IMR-90 (cell line): ENCODE data around the gene GFM2. TPM values are rescaled to one million over a fixed set of nuclear protein-coding genes. Genes with fewer than 3 reads are reported as not detected.
A peak's percentile ranks its signal among the peaks of the same experiment; 100 is the strongest.

Source experiments
- ATAC-seq: fragments of 200-7000 bp; cut with Tn5 transposase; 2 replicates; pipeline ENCODE4 v1.9.1; 2020; ENCODE audit warnings: low read depth, mild to moderate bottlenecking, moderate library complexity
- BruUV-seq: library from RNA; stranded (reverse); fragments of 400-500 nt; replicated peaks from 2 replicates; lab custom pipeline; 2021; lab: Mats Ljungman, UMichigan
- CTCF ChIA-PET: fragments of 300-600 bp; formaldehyde crosslinking; extraction: SDS; loops from one replicate; lab custom pipeline; 2021; ENCODE audit warnings: antibody characterized with exemption; lab: Yijun Ruan, JAX
- POLR2A ChIA-PET: fragments of 300-600 bp; sonication (Branson Sonifier 250); formaldehyde crosslinking; loops from one replicate; lab custom pipeline; 2022; ENCODE audit warnings: antibody characterized with exemption; ENCODE audit not compliant: unreplicated experiment; lab: Charles Lee
- DNase-seq: peaks from one replicate; pipeline ENCODE4 v3.0.0; 2013
- H2AFZ ChIP-seq: replicated peaks from 2 replicates; pipeline ENCODE3; 2013; ENCODE audit warnings: low read length, mild to moderate bottlenecking; ENCODE audit not compliant: poor library complexity
- H2AK5ac ChIP-seq: 2 replicates; pipeline ENCODE4 v1.6.1; 2013; ENCODE audit warnings: low read depth, low read length, inconsistent platforms
- H2AK9ac ChIP-seq: replicated peaks from 2 replicates; pipeline ENCODE3; 2013; ENCODE audit warnings: mild to moderate bottlenecking, low read depth, low read length, moderate library complexity; ENCODE audit not compliant: poor library complexity
- H2BK120ac ChIP-seq: 2 replicates; pipeline ENCODE4 v1.6.1; 2013; ENCODE audit warnings: low read depth, low read length, inconsistent platforms
- H2BK15ac ChIP-seq: 3 replicates; pipeline ENCODE4 v1.6.1; 2013; ENCODE audit warnings: low read depth, low read length, inconsistent platforms
- H2BK20ac ChIP-seq: 2 replicates; pipeline ENCODE4 v1.6.1; 2013; ENCODE audit warnings: low read depth, mild to moderate bottlenecking, inconsistent platforms, low read length, moderate library complexity
- H2BK5ac ChIP-seq: 2 replicates; pipeline ENCODE4 v1.6.1; 2013; ENCODE audit warnings: mild to moderate bottlenecking, low read depth, low read length, inconsistent platforms; ENCODE audit not compliant: poor library complexity, severe bottlenecking
- H3K14ac ChIP-seq: replicated peaks from 2 replicates; pipeline ENCODE4 v1.6.1; 2013; ENCODE audit warnings: low read depth, low read length, inconsistent platforms
- H3K18ac ChIP-seq: 2 replicates; pipeline ENCODE4 v1.6.1; 2013; ENCODE audit warnings: low read depth, low read length, control low read depth
- H3K23ac ChIP-seq: 2 replicates; pipeline ENCODE4 v1.6.1; 2013; ENCODE audit warnings: low read depth, low read length, inconsistent platforms
- H3K27ac ChIP-seq: 2 replicates; pipeline ENCODE4 v1.5.1; 2013; ENCODE audit warnings: mild to moderate bottlenecking, control low read depth, low read length; ENCODE audit not compliant: insufficient read depth
- H3K27me3 ChIP-seq: 2 replicates; pipeline ENCODE4 v1.6.1; 2013; ENCODE audit warnings: low read length; ENCODE audit not compliant: control insufficient read depth, insufficient read depth
- H3K36me3 ChIP-seq: 2 replicates; pipeline ENCODE4 v1.6.1; 2013; ENCODE audit warnings: low read length, mixed read lengths; ENCODE audit not compliant: control insufficient read depth, insufficient read depth
- H3K4ac ChIP-seq: 2 replicates; pipeline ENCODE4 v1.6.1; 2013; ENCODE audit warnings: low read depth, low read length, inconsistent platforms
- H3K4me1 ChIP-seq: 2 replicates; pipeline ENCODE4 v1.6.1; 2013; ENCODE audit warnings: low read length, mixed read lengths; ENCODE audit not compliant: control insufficient read depth, insufficient read depth
- H3K4me2 ChIP-seq: 2 replicates; pipeline ENCODE4 v1.6.1; 2013; ENCODE audit warnings: low read depth, mild to moderate bottlenecking, control low read depth, low read length, moderate library complexity
- H3K4me3 ChIP-seq: 2 replicates; pipeline ENCODE4 v1.5.1; 2013; ENCODE audit warnings: low read depth, mild to moderate bottlenecking, control low read depth, low read length, moderate library complexity; ENCODE audit not compliant: insufficient read depth
- H3K56ac ChIP-seq: 2 replicates; pipeline ENCODE4 v1.6.1; 2013; ENCODE audit warnings: low read length, inconsistent platforms; ENCODE audit not compliant: insufficient read depth; ENCODE audit errors: extremely low read depth
- H3K79me1 ChIP-seq, 2 experiments: 2 replicates each; pipeline ENCODE4 v1.6.1; 2013; ENCODE audit warnings: low read length in 2 of 2, inconsistent platforms in 1 of 2, low read depth in 1 of 2
- H3K9ac ChIP-seq: 2 replicates; pipeline ENCODE4 v1.6.1; 2013; ENCODE audit warnings: low read depth, low read length, control low read depth
- H3K9me1 ChIP-seq: 2 replicates; pipeline ENCODE4 v1.6.1; 2013; ENCODE audit warnings: low read length, inconsistent platforms; ENCODE audit not compliant: insufficient read depth
- H3K9me3 ChIP-seq: 2 replicates; pipeline ENCODE4 v1.6.1; 2013; ENCODE audit warnings: low read length; ENCODE audit not compliant: control insufficient read depth, insufficient read depth
- H4K20me1 ChIP-seq: 2 replicates; pipeline ENCODE4 v1.6.1; 2013; ENCODE audit warnings: low read length, inconsistent platforms; ENCODE audit not compliant: insufficient read depth
- H4K5ac ChIP-seq: 2 replicates; pipeline ENCODE4 v1.6.1; 2013; ENCODE audit warnings: mild to moderate bottlenecking, low read depth, low read length, control low read depth
- H4K8ac ChIP-seq, 2 experiments: 2 replicates each; pipeline ENCODE4 v1.6.1; 2013; ENCODE audit warnings: low read depth in 2 of 2, low read length in 2 of 2, control low read depth in 1 of 2, inconsistent platforms in 1 of 2
- H4K91ac ChIP-seq: 2 replicates; pipeline ENCODE4 v1.6.1; 2013; ENCODE audit warnings: low read depth, low read length, inconsistent platforms; ENCODE audit not compliant: insufficient read depth
- BHLHE40 ChIP-seq: fragments of 150-350 bp; IDR thresholded peaks from 2 replicates; pipeline ENCODE4 v1.6.1; 2016; ENCODE audit warnings: mild to moderate bottlenecking, low read depth, low read length
- CEBPB ChIP-seq: IDR thresholded peaks from 2 replicates; pipeline ENCODE4 v1.6.1; 2012; ENCODE audit warnings: low read depth, low read length, improper control_type of control experiment
- CHD1 ChIP-seq: IDR thresholded peaks from 2 replicates; pipeline ENCODE4 v1.6.1; 2012; ENCODE audit warnings: low read depth, low read length, improper control_type of control experiment
- CTCF ChIP-seq: conservative IDR thresholded peaks from 2 replicates; pipeline ENCODE4 v1.5.1; 2012; ENCODE audit warnings: mild to moderate bottlenecking, low read depth, low read length, improper control_type of control experiment
- ELK1 ChIP-seq: fragments of 150-350 bp; IDR thresholded peaks from 2 replicates; pipeline ENCODE4 v1.6.1; 2016; ENCODE audit warnings: low read depth, mild to moderate bottlenecking, low read length, moderate library complexity, borderline replicate concordance
- FOS ChIP-seq: fragments of 150-350 bp; IDR thresholded peaks from 2 replicates; pipeline ENCODE4 v1.6.1; 2016; ENCODE audit warnings: low read depth, low read length
- MAFK ChIP-seq: IDR thresholded peaks from 2 replicates; pipeline ENCODE4 v1.6.1; 2012; ENCODE audit warnings: low read depth, low read length, improper control_type of control experiment
- MAZ ChIP-seq: IDR thresholded peaks from 2 replicates; pipeline ENCODE4 v1.6.1; 2012; ENCODE audit warnings: low read depth, mild to moderate bottlenecking, low read length, improper control_type of control experiment, moderate library complexity, borderline replicate concordance
- MXI1 ChIP-seq: IDR thresholded peaks from 2 replicates; pipeline ENCODE4 v1.6.1; 2012; ENCODE audit warnings: low read depth, mild to moderate bottlenecking, low read length, moderate library complexity, borderline replicate concordance
- NFE2L2 ChIP-seq: fragments of 150-350 bp; IDR thresholded peaks from 2 replicates; pipeline ENCODE4 v1.6.1; 2016; ENCODE audit warnings: low read depth, mild to moderate bottlenecking, low read length
- POLR2A ChIP-seq: IDR thresholded peaks from 2 replicates; pipeline ENCODE4 v1.6.1; 2012; ENCODE audit warnings: mild to moderate bottlenecking, low read depth, low read length
- RAD21 ChIP-seq: IDR thresholded peaks from 2 replicates; pipeline ENCODE4 v1.6.1; 2012; ENCODE audit warnings: low read length, improper control_type of control experiment
- RCOR1 ChIP-seq: IDR thresholded peaks from 2 replicates; pipeline ENCODE4 v1.6.1; 2012; ENCODE audit warnings: mild to moderate bottlenecking, low read length, improper control_type of control experiment; ENCODE audit not compliant: insufficient replicate concordance
- RFX5 ChIP-seq: IDR thresholded peaks from 2 replicates; pipeline ENCODE4 v1.8.0; 2012; ENCODE audit warnings: low read depth, mild to moderate bottlenecking, low read length, moderate library complexity
- SMC3 ChIP-seq: fragments of 150-350 bp; IDR thresholded peaks from 2 replicates; pipeline ENCODE4 v1.6.1; 2016; ENCODE audit warnings: low read depth, mild to moderate bottlenecking, antibody characterized with exemption, low read length, moderate library complexity
- USF2 ChIP-seq: fragments of 150-350 bp; IDR thresholded peaks from 2 replicates; pipeline ENCODE4 v1.6.1; 2017; ENCODE audit warnings: mild to moderate bottlenecking, antibody characterized with exemption, low read length, low read depth
- WGBS, 2 experiments: methylation state at CpG; one replicate each; pipeline versions ENCODE4 v1.1.5 to v1.1.7; 2013; ENCODE audit warnings: missing lambda C conversion rate in 2 of 2; ENCODE audit not compliant: insufficient read length in 1 of 2; ENCODE audit errors: extremely low coverage in 2 of 2; 5-methylcytosine and 5-hydroxymethylcytosine counted together
- dilution Hi-C: fragments of 300-500 bp; cut with HindIII; formaldehyde crosslinking; loops from one replicate; pipeline ENCODE4 v1.14.3; 2018; ENCODE audit warnings: low sequenced_read_pairs; ENCODE audit not compliant: unreplicated experiment
- in situ Hi-C: fragments of 300-500 bp; cut with MboI; formaldehyde crosslinking; loops from 3 replicates; pipeline ENCODE4 v1.14.3; 2019; ENCODE audit warnings: low sequenced_read_pairs, inconsistent platforms, mixed read lengths
- intact Hi-C: fragments of 100-400 bp; cut with micrococcal nuclease; formaldehyde crosslinking; loops from 2 replicates; pipeline ENCODE4 v1.10.0; 2022
- polyA plus RNA-seq, 3 experiments: library from polyadenylated mRNA; depleted of rRNA; stranded (reverse); fragments of >200 nt; gene quantifications; 2 replicates each; pipeline ENCODE4 v1.2.3, GENCODE V29; 2012; ENCODE audit warnings: low replicate concordance in 1 of 3
- total RNA-seq: library from RNA; depleted of rRNA; stranded (reverse); fragments of >200 nt; gene quantifications from 2 replicates; pipeline ENCODE4 v1.2.3, GENCODE V29; 2012

Gene GFM2
- total and polyA plus RNA-seq, 2 of the 4 experiments (the other 2 are of a cell fraction) = 23.3 to 45.7 TPM

GRCh38 chr5:74725331-74725730, 41.6 kb downstream of the GFM2 start:
- Histone ChIP-seq H3K18ac (no peak overlapping the region), H3K36me3 (peaks cover 22% of the 10 kb centered on the region), H3K9ac (no peak overlapping the region), H3K56ac (no peak overlapping the region), H3K14ac (no peak overlapping the region), H3K27ac (no peak overlapping the region), H2AK5ac (no peak overlapping the region), H3K27me3 (no peaks in the 10 kb centered on the region), H4K20me1 (no peaks in the 10 kb centered on the region), H3K4me2 (no peak overlapping the region), H4K91ac (no peak overlapping the region), H3K9me3 (no peaks in the 10 kb centered on the region), H4K5ac (no peak overlapping the region), H3K4me1 (no peaks in the 10 kb centered on the region), H2BK15ac (no peak overlapping the region), H3K4me3 (no peak overlapping the region), H2BK20ac (no peak overlapping the region), H2AFZ (no peak overlapping the region), H2AK9ac (no peak overlapping the region), H2BK120ac (no peak overlapping the region), H3K9me1 (no peaks in the 10 kb centered on the region), H2BK5ac (no peak overlapping the region), H4K8ac (no peak overlapping the region), H3K4ac (no peak overlapping the region), H3K23ac (no peak overlapping the region), H3K79me1 (0 out of 4 replicates have a peak, but pooled peaks cover 0 to 3% of the 10 kb centered on the region in 2 experiments)
- DNase-seq = peak; percentile 40
- ChIA-PET POLR2A (no interaction called here), CTCF (interaction anchor here (0.5 kb wide), 1 partner anchor 262 kb away, joined by 3 read pairs; no protein-coding TSS in a partner anchor)
- no peak for ATAC-seq
- intact Hi-C loops (no loop called here), dilution Hi-C loops (no loop called here), in situ Hi-C loops (no loop called here)
- BruUV-seq = no TSS peak
- 100% methylated on average over 1 of the region's 1 CpG; no CpG with 5 or more reads in 1 of the 2 experiments for WGBS, 2 experiments
- TF ChIP-seq RCOR1 = no peak
- TF ChIP-seq CEBPB = no peak
- no peak for TF ChIP-seq CHD1
- TF ChIP-seq RFX5 = no peak
- no peak for TF ChIP-seq MAFK
- TF ChIP-seq POLR2A = no peak
- TF ChIP-seq MAZ = no peak
- no peak for TF ChIP-seq CTCF
- no peak for TF ChIP-seq RAD21
- TF ChIP-seq SMC3 = no peak
- no peak for TF ChIP-seq BHLHE40
- no peak for TF ChIP-seq FOS
- TF ChIP-seq MXI1 = no peak
- TF ChIP-seq NFE2L2 = no peak
- TF ChIP-seq ELK1 = no peak
- no peak for TF ChIP-seq USF2
